GM19025 (cell line): ENCODE results near the gene L2HGDH.
A peak's percentile ranks its signal among the peaks of the same experiment; 100 is the strongest.
"Not testable (repeated sequence)": the region's sequence is repeated elsewhere in the genome, so short reads cannot be mapped to it uniquely, and the experiment has no call there.

Source experiments
- ATAC-seq: cut with Tn5 transposase; IDR thresholded peaks from one replicate; pipeline ENCODE4 v1.9.1; 2021; ENCODE audit warnings: mild to moderate bottlenecking, low read depth, moderate library complexity; ENCODE audit not compliant: unreplicated experiment

L2HGDH gene

DNA sequence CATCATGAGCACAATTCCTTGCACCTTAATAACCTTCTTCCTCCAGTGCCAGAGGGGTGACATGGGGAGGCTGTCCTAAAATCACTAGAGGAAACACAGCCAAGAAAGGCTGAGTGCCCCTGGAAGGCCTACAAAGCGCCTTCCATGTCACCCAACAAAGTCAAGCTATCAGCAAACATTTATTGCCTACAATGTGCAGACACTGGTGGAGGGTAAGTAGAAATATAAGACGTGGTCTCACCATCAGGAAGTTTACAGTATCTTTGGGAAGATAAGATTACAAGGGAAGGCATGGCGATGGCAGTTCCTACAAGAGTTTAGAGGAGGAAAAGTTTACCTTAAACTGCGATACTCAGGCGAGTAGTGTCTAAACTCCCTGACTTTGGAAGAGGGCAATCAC is 28.0 kb upstream of the L2HGDH start:
- no peak for ATAC-seq

GRCh38 chr14:50339178-50339804 is 27.3 kb upstream of the L2HGDH start:
- ATAC-seq = no peak

DNA sequence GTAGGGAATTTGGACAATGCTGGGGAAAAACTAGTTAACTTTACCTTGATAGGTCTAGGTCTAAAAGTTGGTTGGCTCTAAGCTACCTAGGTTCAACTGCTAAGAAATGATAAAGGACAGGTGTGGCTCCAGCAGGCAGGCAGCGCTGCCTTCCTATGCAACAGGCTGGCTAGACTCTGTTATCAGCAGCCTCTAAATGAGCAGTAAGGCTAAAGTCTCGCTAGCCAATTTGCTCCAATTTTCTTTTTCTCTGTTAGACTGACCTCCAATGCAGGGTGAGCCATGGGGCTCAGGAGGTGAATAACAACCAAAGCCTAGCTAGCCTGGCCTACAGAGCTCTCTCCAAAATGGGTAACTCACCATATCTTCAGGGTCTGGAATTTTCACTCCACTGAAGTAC is 26.6 kb upstream of the L2HGDH start:
- ATAC-seq = no peak

GRCh38 chr14:50335989-50336824 is 24.2 kb upstream of the L2HGDH start:
- ATAC-seq = no peak

GRCh38 chr14:50335389-50335788 is 23.4 kb upstream of the L2HGDH start:
- ATAC-seq = no peak

DNA sequence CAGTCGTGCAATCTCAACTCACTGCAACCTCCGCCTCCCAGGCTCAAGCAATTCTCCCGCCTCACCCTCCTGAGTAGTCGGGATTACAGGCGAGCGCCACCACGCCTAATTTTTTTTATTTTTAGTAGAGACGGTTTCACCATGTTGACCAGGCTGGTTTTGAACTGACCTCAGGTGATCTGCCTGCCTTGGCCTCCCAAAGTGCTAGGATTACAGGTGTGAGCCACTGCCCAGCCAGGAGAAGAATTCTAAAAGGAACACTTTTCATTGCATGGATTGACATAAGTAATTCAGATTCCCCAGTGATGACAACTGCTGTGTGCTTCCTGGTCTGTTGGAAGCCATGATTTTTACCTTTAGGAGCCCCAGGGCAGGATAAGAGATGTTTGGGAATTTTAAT is 22.2 kb upstream of the L2HGDH start:
- no peak for ATAC-seq

DNA sequence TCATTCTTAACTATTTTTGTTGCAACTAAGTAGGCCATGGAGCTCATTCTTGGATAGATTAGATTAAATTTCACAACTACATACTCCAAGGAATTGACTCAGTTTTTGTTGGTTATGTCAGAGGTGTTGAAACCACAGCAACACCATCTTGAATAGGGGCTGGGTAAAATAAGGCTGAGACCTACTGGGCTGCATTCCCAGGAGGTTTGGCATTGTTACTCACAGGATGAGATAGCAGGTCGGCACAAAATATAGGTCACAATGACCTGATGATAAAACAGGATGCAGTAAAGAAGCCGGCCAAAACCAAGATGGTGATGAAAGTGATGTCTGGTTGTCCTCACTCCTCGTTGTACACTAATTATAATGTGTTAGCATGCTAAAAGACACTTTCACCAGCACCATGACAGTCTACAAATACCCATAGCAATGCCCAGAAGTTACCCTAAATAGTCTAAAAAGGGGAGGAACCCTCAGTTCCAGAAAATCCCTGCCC is 21.0 kb upstream of the L2HGDH start:
- no peak for ATAC-seq

DNA sequence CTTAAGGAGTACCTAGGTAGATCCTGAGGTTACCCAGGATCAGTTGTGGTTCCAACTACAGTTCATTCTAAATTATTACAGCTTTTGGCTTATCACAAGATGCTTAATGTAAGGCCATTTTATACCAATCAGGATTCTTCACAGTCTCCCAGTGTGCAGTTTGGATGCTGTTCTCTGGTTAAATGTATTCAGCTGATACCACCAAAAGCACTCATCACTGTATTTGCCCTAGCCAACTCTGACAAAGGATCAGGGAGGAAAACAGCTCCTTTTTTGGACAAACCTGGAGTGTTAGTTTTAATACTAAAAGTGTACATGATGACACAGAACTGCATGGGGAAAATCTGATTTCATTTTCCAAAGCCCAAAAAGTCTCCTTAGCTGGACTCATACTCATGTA is 19.6 kb upstream of the L2HGDH start:
- ATAC-seq = no peak

DNA sequence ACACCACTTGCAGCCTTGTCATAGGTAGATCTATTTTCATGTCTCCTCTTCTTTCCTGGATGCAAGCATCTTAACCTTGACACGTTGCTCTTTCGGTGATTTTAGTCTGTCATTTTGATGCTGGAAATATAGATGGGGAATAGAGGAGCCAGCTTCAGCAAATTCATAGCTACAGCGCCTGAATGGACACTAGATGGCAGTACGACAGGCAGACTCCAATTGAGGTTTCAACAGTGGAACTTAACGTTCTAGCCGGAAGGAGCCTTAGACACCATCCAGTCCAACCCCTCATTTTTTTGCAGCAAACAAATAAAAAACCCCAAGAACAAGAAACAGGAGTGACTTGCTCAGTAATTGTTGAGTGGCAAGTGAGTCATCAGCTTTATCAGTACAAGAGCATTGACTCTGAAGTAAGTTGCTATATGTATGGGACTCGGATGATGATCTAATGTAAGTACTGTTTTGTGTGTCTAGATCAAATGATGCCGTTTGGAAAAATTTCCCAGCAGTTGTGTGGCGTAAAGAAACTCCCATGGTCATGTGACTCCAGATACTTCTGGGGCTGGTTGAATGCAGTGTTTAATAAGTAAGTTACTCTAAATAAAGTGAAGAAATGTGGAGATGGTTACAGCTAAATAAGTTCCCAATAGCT is 9.1 kb upstream of the L2HGDH start:
- ATAC-seq = peak; percentile 84

- ATAC-seq = peak; percentile 44
Observed at GRCh38 chr14:50320283-50320682, 8.3 kb upstream of the L2HGDH start.

DNA sequence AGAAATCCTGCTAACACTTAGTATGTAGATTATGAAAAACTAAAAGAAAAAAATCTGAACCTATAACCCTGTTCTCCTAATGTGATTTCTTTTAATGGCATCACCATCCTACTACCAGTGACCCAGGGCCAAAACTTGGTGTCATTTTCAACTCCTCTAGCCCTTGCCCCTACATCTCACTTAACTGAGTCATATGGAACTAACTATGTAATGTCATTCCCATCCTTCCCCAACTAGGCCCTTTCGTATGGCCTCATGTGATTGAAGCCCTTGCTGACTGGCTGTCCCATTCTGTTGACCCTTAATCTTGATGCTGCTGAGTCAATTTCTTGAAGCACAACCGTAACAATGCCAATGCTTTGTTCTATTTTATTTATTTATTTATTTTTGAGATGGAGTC is 7.7 kb upstream of the L2HGDH start:
- ATAC-seq = no peak

DNA sequence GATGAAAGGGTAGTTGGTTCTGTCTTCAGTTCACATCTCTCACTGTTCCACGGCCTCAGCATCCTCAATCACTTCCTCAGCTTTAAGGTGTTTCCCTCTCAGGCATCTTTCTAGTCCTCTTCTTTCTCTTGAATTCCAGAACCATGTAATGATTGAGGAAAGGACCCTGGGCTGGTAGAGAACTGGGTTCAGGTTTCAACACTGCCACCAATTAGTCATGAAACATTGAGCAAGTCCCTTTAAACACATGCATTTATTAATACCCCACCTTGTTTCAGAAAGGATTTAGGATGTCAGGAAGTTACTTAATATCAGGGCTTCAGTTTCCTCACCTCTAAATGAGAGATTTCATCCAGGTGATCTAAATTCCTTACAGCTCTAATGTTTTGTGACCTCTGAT is 7.3 kb upstream of the L2HGDH start:
- ATAC-seq = no peak

DNA sequence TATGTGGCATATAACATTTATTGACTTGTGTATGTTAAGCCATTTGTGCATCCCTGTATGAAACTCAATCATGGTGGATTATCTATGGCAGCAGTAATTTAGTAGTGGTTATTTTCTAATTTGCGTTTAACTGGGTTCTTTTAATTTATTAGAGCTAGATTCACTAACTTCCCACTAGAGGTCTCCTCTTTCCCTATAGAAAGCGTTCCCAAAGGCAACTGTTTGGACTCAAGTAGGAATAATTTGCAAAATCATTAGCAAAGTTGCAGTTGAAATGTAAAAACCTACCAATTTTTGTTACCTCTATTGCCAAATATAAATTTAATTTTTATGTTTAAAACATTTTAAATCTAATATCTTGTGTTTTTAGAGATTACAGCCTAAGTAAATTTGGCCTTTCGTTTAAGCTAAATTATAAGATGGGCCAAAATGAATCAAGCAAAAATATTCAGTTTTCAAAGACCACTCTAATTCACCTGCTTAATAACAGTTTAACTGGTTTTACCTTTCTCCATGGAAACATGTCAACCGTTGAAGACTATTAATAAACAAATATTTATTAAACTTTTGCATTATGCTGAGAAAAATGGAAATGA is 6.1 kb upstream of the L2HGDH start:
- ATAC-seq = no peak

GRCh38 chr14:50314098-50314497 is 2.1 kb upstream of the L2HGDH start:
- ATAC-seq = not testable (repeated sequence)

DNA sequence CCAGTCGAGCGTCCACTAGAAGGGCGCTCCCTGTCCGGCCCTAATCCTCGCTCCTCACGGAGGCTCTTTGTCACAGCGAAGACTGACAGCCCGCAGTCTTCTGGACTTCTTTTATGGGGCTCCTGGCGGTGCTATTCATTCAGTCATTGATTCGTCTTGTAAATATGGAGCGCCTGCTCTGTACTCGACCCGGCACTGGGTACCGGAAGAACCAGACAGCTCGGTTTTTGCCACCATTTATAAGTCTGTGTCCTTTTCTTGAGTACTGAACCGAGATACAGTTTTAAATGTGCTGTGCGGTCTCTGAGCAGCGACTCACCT is 665 bp upstream of the L2HGDH start:
- ATAC-seq = peak; percentile 15

DNA sequence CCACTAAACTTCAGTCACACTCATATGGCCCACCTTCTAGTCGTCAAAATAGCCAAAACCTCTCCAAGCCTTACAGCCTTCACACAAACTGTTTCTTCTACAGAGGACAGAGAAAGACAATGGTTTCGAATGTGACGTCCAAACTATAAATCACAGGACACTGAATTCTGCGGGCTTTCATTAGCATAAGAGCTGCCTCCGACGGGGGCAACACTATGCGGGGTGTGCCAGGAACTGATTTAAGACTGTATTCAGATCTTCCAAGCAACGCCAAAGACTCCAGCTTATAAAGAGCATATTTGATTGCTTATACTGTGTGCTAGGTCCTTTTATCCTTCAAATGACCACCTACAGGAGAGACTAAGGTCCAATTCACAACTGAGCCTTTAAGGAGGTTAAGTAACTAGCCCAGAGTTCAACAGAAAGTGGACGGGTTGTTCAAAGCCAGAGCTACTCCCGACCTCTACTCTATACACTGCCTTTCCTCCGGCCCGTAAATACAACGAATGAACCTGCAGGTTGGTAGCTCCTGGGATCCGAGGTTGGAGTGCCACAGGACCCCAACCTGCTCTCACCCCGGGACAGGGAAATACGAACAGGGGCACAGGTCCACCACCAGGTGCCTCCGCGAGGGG is 575 bp downstream of the L2HGDH start:
- no peak for ATAC-seq

DNA sequence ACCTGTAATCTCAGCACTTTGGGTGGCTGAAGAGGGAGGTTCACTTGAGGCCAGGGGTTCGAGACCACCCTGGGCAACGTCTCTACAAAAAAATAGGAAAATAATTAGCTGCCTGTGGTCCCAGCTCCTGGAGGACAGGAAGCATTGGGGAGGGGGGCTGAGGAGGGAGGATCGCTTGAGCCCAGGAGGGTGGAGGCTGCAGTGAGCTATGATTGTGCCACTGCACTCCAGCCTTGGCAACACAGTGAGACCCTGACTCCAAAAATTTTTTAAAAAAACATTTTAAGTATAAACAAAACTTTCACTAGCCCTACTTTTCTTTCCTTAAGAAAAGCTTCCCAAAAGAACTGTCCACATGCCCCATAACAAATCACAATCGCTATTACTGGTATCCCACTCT is 1.6 kb downstream of the L2HGDH start:
- no peak for ATAC-seq

GRCh38 chr14:50308363-50308915 is 3.6 kb downstream of the L2HGDH start:
- ATAC-seq = no peak

DNA sequence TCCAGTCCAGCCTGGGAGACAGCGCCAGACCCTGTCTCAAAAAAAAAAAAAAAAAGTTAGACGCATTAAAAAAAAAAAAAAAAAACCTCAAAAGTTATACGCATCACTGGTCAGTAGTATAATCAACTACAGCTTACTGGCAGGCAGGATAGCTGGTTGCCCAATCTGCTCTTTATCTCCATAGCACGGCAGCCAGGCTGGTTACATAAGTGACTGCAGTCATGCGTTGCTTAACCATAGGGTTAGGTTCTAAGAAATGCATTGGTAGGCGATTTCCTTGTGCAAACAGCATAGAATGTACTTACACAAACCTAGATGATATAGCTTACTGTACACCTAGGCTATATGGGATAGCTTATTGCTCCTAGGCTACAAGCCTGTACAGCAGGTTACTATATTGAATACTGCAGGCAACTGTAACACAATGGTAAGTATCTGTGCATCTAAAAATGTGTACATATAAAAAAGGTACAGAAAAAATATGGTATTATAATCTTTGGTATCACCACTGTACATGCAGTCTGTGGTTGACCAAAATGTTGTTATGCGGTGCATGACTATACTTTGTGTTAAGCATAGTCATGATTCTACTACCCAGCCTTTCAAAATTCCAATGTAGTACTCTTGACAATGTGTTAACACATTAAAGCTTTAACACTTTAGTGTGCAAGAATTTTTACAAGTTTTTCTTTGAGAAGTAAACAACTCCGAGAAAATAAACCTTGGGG is 8.1 kb downstream of the L2HGDH start:
- ATAC-seq = no peak

GRCh38 chr14:50301914-50302313 is 10.1 kb downstream of the L2HGDH start:
- no peak for ATAC-seq
